ENCODE measurements around the gene DEK.
"Not testable (repeated sequence)": the region's sequence is repeated elsewhere in the genome, so short reads cannot be mapped to it uniquely, and the experiment has no call there.

GRCh38 chr6:18310010-18310409 lies 45.7 kb upstream of the DEK start:
- TF ChIP-seq CTCF (IDR thresholded peaks at IDR 0.05; ENCODE audit: insufficient read depth, low read length); POLR2AphosphoS5 (IDR thresholded peaks at IDR 0.05; ENCODE audit: low read depth): not testable (repeated sequence)
